HG03280 (cell line): Measurements from ENCODE around the gene INSYN1.

Source experiments
- ATAC-seq: cut with Tn5 transposase; IDR thresholded peaks from one replicate; pipeline ENCODE4 v1.9.1; 2021; ENCODE audit warnings: mild to moderate bottlenecking, moderate library complexity; ENCODE audit not compliant: unreplicated experiment

Gene INSYN1

DNA sequence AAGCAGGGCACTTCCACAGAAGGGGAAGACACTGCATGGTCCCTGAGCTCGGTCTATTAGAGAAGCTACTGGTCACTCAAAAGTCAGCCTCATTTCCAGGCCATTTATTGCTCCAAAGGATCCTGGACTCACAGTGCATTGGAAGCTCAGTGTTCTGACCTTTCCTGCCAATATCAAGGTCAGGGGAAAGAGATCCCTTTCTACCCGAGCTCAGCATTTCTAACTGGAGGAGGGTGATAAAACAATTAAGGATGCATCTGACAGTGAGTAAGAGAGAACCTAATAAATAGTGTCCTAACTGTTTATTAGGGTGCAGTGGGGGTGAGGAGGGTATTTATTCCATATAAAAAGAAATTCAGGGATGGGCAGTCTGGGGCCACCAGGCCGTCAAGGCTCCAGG lies 26.8 kb upstream of the INSYN1 start:
- no peak for ATAC-seq

DNA sequence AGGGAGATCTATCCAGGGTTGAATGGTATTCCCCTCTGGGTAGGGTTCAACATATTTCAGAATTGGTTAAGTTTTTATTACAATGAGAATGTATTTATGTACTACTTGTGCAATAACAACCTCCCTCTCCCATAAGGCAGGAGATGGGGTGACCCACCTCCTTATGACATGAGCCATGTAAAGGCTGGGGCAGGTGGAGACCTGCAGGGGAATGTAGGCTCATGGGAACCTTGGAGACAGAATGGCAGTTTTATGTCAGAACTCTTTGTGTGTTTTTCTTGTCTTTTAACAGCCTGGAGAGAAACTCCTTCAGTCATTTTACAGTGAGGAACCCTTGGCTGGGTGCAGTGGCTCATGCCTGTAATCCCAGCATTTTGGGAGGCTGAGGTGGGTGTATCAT lies 24.6 kb upstream of the INSYN1 start:
- ATAC-seq: no peak

- ATAC-seq: no peak
These were observed 20.3 kb upstream of the INSYN1 start for GRCh38 chr15:73773428-73773827.

DNA sequence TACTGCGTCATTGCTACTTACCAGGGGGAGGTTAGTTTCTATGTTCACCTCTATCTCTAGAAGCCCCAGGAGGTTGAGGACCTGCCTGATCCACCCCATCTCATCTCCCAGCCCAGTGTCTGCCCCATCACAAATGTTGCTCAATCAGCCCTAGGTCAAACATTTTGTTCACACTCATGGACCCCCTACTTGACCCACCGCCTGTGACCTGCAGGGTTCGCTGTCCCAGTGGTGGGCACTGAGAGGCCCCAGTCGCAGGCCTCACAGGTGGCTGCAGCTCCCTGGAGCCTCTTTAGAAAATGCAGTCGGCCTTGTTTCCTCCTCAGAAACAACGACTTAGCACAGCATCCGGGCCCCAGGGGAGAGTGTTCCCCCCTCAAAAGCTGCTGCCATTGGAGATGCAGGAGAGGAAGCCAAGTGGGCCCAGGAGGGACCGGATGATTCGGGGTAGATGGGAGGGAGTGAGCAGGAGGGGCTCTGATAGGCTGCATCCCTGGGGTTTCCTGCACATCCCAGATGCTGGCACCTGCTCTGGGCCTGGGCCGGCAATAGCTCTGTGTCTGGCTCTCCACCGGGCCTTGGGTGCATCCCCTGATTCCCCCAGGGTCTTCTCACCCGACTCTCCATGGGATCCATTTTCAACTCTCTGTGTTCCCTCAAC lies 18.4 kb upstream of the INSYN1 start:
- ATAC-seq: no peak

GRCh38 chr15:73770050-73770449 lies 16.9 kb upstream of the INSYN1 start:
- no peak for ATAC-seq

DNA sequence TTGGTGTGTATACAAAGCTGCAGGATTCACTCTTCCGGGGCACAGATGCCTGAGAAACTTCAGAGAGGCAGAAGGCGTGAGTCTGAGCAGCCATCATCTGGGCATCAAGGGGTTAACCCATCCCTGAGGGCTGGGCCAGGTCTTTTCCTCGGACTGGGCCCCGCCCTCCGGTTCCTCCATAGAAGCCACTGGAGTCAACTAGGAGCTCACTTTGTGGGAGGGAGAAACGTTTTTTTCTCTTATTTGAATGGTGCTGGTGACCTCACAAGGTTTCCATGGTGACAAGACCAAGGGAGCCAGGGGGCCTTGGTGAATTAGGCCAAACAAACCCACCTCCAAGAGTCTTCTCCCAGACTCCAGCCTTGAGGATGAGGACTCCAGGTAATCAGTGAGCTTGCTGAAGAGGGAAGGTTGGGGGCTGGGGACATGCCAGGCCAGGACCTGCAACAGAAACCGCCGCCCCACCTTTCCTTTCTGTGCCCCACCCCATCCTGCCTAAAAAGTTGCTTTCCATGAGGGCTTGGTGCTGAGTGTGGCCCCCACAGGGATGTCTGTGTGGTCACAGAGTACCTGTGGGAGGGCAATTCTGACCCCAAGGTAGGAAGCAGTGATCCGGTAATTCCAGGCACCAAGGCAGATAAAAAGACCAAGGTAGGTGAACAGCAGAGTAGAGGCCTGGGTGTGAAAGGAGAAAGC lies 14.8 kb upstream of the INSYN1 start:
- ATAC-seq: no peak

GRCh38 chr15:73766598-73766997 lies 13.4 kb upstream of the INSYN1 start:
- ATAC-seq: no peak

- no peak for ATAC-seq
These were observed 12.6 kb upstream of the INSYN1 start for GRCh38 chr15:73765778-73766177.

- ATAC-seq: no peak
These were observed 10.8 kb upstream of the INSYN1 start for GRCh38 chr15:73763931-73764330.

GRCh38 chr15:73760330-73761329 lies 7.5 kb upstream of the INSYN1 start:
- no peak for ATAC-seq

DNA sequence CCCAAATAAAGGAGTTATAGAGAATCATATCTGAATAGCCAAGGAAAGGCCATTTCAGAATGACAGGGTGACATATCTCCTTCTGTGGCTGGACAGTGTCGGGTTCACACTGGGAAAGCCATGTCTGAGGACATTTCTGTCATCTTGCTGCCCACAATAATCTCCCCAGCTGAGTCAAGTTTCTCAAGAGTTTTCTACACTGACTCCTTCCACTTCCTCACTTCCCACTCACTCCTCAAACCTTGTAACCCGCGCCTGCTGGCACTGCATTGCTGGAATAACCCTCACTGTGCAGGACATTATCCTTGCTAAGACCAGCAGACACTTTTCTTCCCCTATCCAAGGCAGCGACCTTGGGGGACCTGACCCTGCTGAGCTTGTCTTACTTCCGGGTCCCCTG lies 5.3 kb upstream of the INSYN1 start:
- ATAC-seq: no peak

DNA sequence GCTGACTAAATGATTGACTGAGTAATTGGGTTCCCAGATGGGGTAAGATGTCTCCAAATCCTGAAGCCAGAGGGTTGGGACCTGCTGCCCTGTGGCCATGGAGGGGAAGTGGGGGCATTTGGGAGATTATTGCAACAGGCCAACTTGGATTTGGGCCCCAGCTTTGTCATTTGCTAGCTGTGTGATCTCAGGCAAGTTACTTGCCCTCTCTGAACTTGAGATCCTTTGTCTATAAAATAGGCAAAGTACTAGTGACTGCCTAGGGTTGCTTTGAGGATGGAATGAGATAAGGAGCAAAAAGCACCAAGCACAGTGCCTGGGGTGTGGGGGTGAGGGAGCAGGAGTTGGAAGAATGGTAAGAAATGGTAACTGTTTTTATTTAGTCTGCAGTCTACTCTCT lies 4.4 kb upstream of the INSYN1 start:
- ATAC-seq: no peak

DNA sequence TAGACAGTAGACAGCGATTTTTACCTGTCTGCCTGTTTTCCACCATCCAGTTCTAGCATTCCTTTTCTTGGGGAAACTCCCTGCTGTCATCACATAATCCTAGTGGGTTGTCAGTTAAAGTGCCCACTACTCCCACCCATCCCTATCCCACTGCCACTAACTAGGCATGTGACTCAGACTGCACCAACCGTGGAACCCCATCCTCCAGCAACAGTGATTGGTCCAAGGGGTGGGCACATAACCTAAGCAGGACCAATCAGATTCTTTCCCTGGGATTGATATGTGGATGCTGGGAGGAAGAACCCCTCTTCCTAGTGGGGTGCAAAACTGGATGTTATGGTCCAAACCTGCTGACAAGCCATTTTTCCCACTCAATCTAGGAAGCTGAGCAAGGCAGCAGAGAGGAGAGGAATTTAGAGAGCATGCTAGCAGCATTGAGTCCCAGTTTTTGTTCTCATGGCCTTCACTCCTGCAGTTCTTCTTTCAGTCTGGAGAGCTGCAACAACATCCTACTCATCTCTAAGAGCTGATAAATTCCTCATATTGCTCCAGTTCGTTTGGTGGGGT lies 3.9 kb upstream of the INSYN1 start:
- no peak for ATAC-seq

GRCh38 chr15:73756390-73756789 lies 3.2 kb upstream of the INSYN1 start:
- ATAC-seq: no peak

- ATAC-seq: no peak
These were observed 2.8 kb upstream of the INSYN1 start for GRCh38 chr15:73755946-73756345.

- ATAC-seq: no peak
These were observed 2.3 kb upstream of the INSYN1 start for GRCh38 chr15:73755481-73755880.

DNA sequence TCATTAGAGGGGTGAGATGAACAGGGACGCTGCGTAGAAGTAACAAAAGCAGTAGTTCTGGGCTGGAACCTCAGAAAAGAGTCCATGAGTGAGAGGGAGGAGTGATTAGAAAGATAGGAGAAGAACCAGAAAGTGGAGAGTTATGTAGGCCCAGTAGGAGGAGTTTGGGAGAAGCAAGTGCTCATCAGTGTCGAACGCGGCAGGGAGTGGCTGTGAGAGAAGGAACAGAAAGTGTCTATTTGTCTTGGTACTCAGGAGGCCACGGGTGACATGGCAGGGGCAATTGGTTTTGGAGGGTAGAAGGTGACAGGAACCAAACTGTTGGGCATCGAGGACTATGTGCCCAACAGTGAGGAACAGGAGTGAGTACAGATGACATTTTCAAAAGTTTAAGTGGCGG lies 1.3 kb upstream of the INSYN1 start:
- ATAC-seq: no peak

- ATAC-seq: no peak
These were observed 351 bp downstream of the INSYN1 start for GRCh38 chr15:73752806-73753193.

GRCh38 chr15:73751899-73752805 lies 999 bp downstream of the INSYN1 start:
- no peak for ATAC-seq

GRCh38 chr15:73751511-73751898 lies 1.6 kb downstream of the INSYN1 start:
- ATAC-seq: no peak
